Measurements from ENCODE around the gene ITCH.

DNA sequence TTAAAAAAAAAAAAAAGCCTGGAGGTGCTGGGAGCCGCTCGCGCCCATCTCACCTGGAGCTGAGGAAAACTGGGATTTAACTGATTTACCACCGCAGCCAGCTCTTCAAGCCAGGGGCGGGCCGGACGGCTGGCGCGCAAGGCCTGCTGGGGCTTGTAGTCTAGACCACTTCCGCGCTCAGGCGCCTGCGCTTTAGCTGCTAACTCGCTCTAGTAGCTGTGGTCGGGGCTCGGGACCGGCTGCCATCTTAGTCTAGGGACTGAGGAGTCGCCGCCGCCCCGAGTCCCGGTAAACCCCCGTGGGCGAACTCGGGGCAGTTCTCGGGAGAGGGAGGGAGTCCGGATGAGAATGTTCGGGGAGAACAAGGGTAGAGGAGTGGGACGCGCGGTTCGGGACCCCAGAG is at the start of gene ITCH:
- TF ChIP-seq, protein P1, sequence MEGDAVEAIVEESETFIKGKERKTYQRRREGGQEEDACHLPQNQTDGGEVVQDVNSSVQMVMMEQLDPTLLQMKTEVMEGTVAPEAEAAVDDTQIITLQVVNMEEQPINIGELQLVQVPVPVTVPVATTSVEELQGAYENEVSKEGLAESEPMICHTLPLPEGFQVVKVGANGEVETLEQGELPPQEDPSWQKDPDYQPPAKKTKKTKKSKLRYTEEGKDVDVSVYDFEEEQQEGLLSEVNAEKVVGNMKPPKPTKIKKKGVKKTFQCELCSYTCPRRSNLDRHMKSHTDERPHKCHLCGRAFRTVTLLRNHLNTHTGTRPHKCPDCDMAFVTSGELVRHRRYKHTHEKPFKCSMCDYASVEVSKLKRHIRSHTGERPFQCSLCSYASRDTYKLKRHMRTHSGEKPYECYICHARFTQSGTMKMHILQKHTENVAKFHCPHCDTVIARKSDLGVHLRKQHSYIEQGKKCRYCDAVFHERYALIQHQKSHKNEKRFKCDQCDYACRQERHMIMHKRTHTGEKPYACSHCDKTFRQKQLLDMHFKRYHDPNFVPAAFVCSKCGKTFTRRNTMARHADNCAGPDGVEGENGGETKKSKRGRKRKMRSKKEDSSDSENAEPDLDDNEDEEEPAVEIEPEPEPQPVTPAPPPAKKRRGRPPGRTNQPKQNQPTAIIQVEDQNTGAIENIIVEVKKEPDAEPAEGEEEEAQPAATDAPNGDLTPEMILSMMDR (IDR thresholded peaks at IDR 0.05; ENCODE audit: insufficient read depth, low read length, poor library complexity, severe bottlenecking) = no peak
- no peak for TF ChIP-seq EZH2phosphoT487 (conservative IDR thresholded peaks at IDR 0.05; ENCODE audit: low read length)
